Measurements from ENCODE around the gene HUWE1. TPM values are rescaled to one million over a fixed set of nuclear protein-coding genes. Genes with fewer than 3 reads are reported as not detected.

HUWE1 gene
- total and polyA plus RNA-seq, 2 of the 13 experiments (the other 11 are each of a cell fraction or from before 2014, with no cell fraction given) = 63.2 to 68.1 TPM

- no peak for TF ChIP-seq ZBTB14 (CRISPR knock-in tag; IDR thresholded peaks at IDR 0.05)
- 0 out of 2 replicates have a peak, but pooled peaks have one; percentile 6 for TF ChIP-seq ARID5B (CRISPR knock-in tag; IDR thresholded peaks at IDR 0.05)
- peak; percentile 28; the same call in 1 of the 2 replicates for TF ChIP-seq DMAP1 (CRISPR knock-in tag; IDR thresholded peaks at IDR 0.05)
- no peak for TF ChIP-seq SOX5 (CRISPR knock-in tag; IDR thresholded peaks at IDR 0.05; ENCODE audit: borderline replicate concordance)
- peak; percentile 42; the same call in 1 of the 2 replicates for TF ChIP-seq GMEB1 (CRISPR knock-in tag; IDR thresholded peaks at IDR 0.05; ENCODE audit: borderline replicate concordance)
- 0 out of 2 replicates have a peak, but pooled peaks have one; percentile 33 for TF ChIP-seq PCBP1 (IDR thresholded peaks at IDR 0.05; ENCODE audit: borderline replicate concordance, low read depth, low read length)
- TF ChIP-seq ZFP36L1 (CRISPR knock-in tag; IDR thresholded peaks at IDR 0.05) = no peak
- TF ChIP-seq NFYC (CRISPR knock-in tag; IDR thresholded peaks at IDR 0.05) = no peak
- no peak for TF ChIP-seq USF2 (IDR thresholded peaks at IDR 0.05; ENCODE audit: low read depth, low read length)
- peak; percentile 81; the same call in 1 of the 2 replicates for TF ChIP-seq USF2 (CRISPR knock-in tag; IDR thresholded peaks at IDR 0.05; ENCODE audit: borderline replicate concordance)
- TF ChIP-seq MED8 (CRISPR knock-in tag; IDR thresholded peaks at IDR 0.05; ENCODE audit: insufficient replicate concordance) = no peak
- TF ChIP-seq ZFY (CRISPR knock-in tag; IDR thresholded peaks at IDR 0.05) = peak; percentile 68
- TF ChIP-seq ZNF841 (CRISPR knock-in tag; IDR thresholded peaks at IDR 0.05; ENCODE audit: borderline replicate concordance) = no peak
- no peak for TF ChIP-seq MIXL1 (CRISPR knock-in tag; IDR thresholded peaks at IDR 0.05)
- TF ChIP-seq CHD2 (IDR thresholded peaks at IDR 0.05; ENCODE audit: low read depth, low read length) = peak; percentile 91
- peak; percentile 30; the same call in 1 of the 2 replicates for TF ChIP-seq PATZ1 (CRISPR knock-in tag; IDR thresholded peaks at IDR 0.05)
Measured at GRCh38 chrX:53683556-53684414, 2.7 kb downstream of the HUWE1 start (continued).
